GM19239 (cell line): ENCODE measurements around the gene BAIAP2.
"Not testable (repeated sequence)": the region's sequence is repeated elsewhere in the genome, so short reads cannot be mapped to it uniquely, and the experiment has no call there.

ENCODE experiments used
- DNase-seq: peaks from one replicate; pipeline ENCODE4 v3.0.0; 2011; ENCODE audit warnings: low spot score; ENCODE audit not compliant: insufficient read length
- FAIRE-seq: peaks from 2 replicates; lab custom pipeline; 2011; peaks lifted over from hg19 to GRCh38; lab: Jason Lieb, UNC

BAIAP2 gene

GRCh38 chr17:81148986-81149533, 114.1 kb downstream of the BAIAP2 start:
- no peak for DNase-seq
- no peak for FAIRE-seq

- DNase-seq (no peak), FAIRE-seq (no peak)
These were observed 115.6 kb downstream of the BAIAP2 start for GRCh38 chr17:81150377-81151077.

GRCh38 chr17:81151278-81151677, 116.3 kb downstream of the BAIAP2 start:
- DNase-seq = no peak
- FAIRE-seq = no peak

- no peak for FAIRE-seq
- no peak for DNase-seq
These were observed 117.4 kb downstream of the BAIAP2 start for GRCh38 chr17:81152288-81152828.

GRCh38 chr17:81153340-81153803, 118.4 kb downstream of the BAIAP2 start:
- DNase-seq = no peak

GRCh38 chr17:81154016-81154415, 119.1 kb downstream of the BAIAP2 start:
- FAIRE-seq, DNase-seq: not testable (repeated sequence)

More at GRCh38 chr17:81153340-81153803, 118.4 kb downstream of the BAIAP2 start:
- no peak for FAIRE-seq

- FAIRE-seq (no peak), DNase-seq (no peak)
These were observed 120.0 kb downstream of the BAIAP2 start for GRCh38 chr17:81154961-81155360.

- DNase-seq (no peak), FAIRE-seq (no peak)
These were observed 122.2 kb downstream of the BAIAP2 start for GRCh38 chr17:81156866-81157805.

GRCh38 chr17:81157848-81158687, 123.1 kb downstream of the BAIAP2 start:
- DNase-seq = no peak
- no peak for FAIRE-seq

GRCh38 chr17:81158688-81159590, 124.0 kb downstream of the BAIAP2 start:
- no peak for DNase-seq
- FAIRE-seq = no peak

- no peak for FAIRE-seq
- no peak for DNase-seq
These were observed 124.8 kb downstream of the BAIAP2 start for GRCh38 chr17:81159611-81160265.

GRCh38 chr17:81160306-81160705, 125.4 kb downstream of the BAIAP2 start:
- no peak for DNase-seq
- FAIRE-seq = no peak

- DNase-seq (no peak), FAIRE-seq (no peak)
These were observed 125.9 kb downstream of the BAIAP2 start for GRCh38 chr17:81160747-81161453.

- FAIRE-seq (no peak), DNase-seq (no peak)
These were observed 126.6 kb downstream of the BAIAP2 start for GRCh38 chr17:81161536-81161935.

GRCh38 chr17:81161972-81162371, 127.0 kb downstream of the BAIAP2 start:
- DNase-seq (no peak), FAIRE-seq (no peak)

GRCh38 chr17:81162491-81162890, 127.5 kb downstream of the BAIAP2 start:
- no peak for FAIRE-seq
- no peak for DNase-seq

GRCh38 chr17:81163051-81163695, 128.2 kb downstream of the BAIAP2 start:
- DNase-seq = no peak
- no peak for FAIRE-seq
